ENCODE results near the gene IDH3G.

The IDH3G gene

GRCh38 chrX:153791104-153791852, 2.9 kb downstream of the IDH3G start:
- DNase-seq (ENCODE audit: low read depth), result no peak

GRCh38 chrX:153789654-153790053, 4.5 kb downstream of the IDH3G start:
- DNase-seq (ENCODE audit: low read depth), result no peak

- no peak for DNase-seq (ENCODE audit: low read depth)
Measured at GRCh38 chrX:153786669-153787068, 7.5 kb downstream of the IDH3G start.

- no peak for DNase-seq (ENCODE audit: low read depth)
Measured at GRCh38 chrX:153784325-153784967, 9.7 kb downstream of the IDH3G start.

GRCh38 chrX:153783378-153784013, 10.7 kb downstream of the IDH3G start:
- DNase-seq (ENCODE audit: low read depth), result no peak

- DNase-seq (ENCODE audit: low read depth), result no peak
Measured at GRCh38 chrX:153782871-153783270, 11.3 kb downstream of the IDH3G start.

GRCh38 chrX:153782313-153782712, 11.9 kb downstream of the IDH3G start:
- no peak for DNase-seq (ENCODE audit: low read depth)

- DNase-seq (ENCODE audit: low read depth), result no peak
Measured at GRCh38 chrX:153781428-153782047, 12.6 kb downstream of the IDH3G start.

GRCh38 chrX:153780678-153781427, 13.3 kb downstream of the IDH3G start, which contains the start of gene SRPK3:
SRPK3 (plus strand) TSS chrX:153781041; CDS start chrX:153781087, 46 bp downstream.
- DNase-seq (ENCODE audit: low read depth), result no peak

GRCh38 chrX:153779891-153780677, 14.1 kb downstream of the IDH3G start:
- DNase-seq (ENCODE audit: low read depth), result no peak

- no peak for DNase-seq (ENCODE audit: low read depth)
Measured at GRCh38 chrX:153778684-153779101, 15.5 kb downstream of the IDH3G start.

- no peak for DNase-seq (ENCODE audit: low read depth)
Measured at GRCh38 chrX:153778181-153778580, 16.0 kb downstream of the IDH3G start.

- DNase-seq (ENCODE audit: low read depth), result no peak
Measured at GRCh38 chrX:153777261-153778090, 16.7 kb downstream of the IDH3G start.

- DNase-seq (ENCODE audit: low read depth), result no peak
Measured at GRCh38 chrX:153776611-153777045, 17.5 kb downstream of the IDH3G start.

- DNase-seq (ENCODE audit: low read depth), result no peak
Measured at GRCh38 chrX:153776120-153776599, 18.0 kb downstream of the IDH3G start.

GRCh38 chrX:153775293-153776119, 18.7 kb downstream of the IDH3G start:
- DNase-seq (ENCODE audit: low read depth), result no peak

GRCh38 chrX:153774576-153775292, 19.4 kb downstream of the IDH3G start:
- DNase-seq (ENCODE audit: low read depth), result no peak

All from activated T-helper 1 cell treated with Interleukin-2 at 50 U/mL for 16 hours (primary cell).